ENCODE data around the gene PRKAA1.

The PRKAA1 gene

GRCh38 chr5:40784916-40785315 is 13.3 kb downstream of the PRKAA1 start:
- POLR2A ChIA-PET = no interaction called here
- TF ChIP-seq ZNF239 (tag by site-specific recombination; IDR thresholded peaks at IDR 0.05) (no peak), ZNF214 (tag by site-specific recombination; IDR thresholded peaks at IDR 0.05; ENCODE audit: borderline replicate concordance) (no peak), ZBTB6 (tag by site-specific recombination; IDR thresholded peaks at IDR 0.05) (no peak), ZNF354C (tag by site-specific recombination; IDR thresholded peaks at IDR 0.05; ENCODE audit: borderline replicate concordance, low read depth) (no peak), OVOL3 (tag by site-specific recombination; IDR thresholded peaks at IDR 0.05) (no peak), ZNF266 (tag by site-specific recombination; IDR thresholded peaks at IDR 0.05; ENCODE audit: low read depth) (no peak), ZBTB8A (tag by site-specific recombination; IDR thresholded peaks at IDR 0.05) (no peak), ZNF423 (tag by site-specific recombination; IDR thresholded peaks at IDR 0.05) (no peak), ZFP37 (tag by site-specific recombination; IDR thresholded peaks at IDR 0.05) (no peak), ZNF610 (tag by site-specific recombination; IDR thresholded peaks at IDR 0.05; ENCODE audit: borderline replicate concordance) (no peak), ZNF121 (tag by site-specific recombination; IDR thresholded peaks at IDR 0.05) (no peak), ZNF555 (tag by site-specific recombination; conservative IDR thresholded peaks at IDR 0.05) (no peak), ZNF707 (tag by site-specific recombination; IDR thresholded peaks at IDR 0.05) (no peak), PATZ1 (tag by site-specific recombination; IDR thresholded peaks at IDR 0.05) (no peak)
- TF ChIP-seq, protein P1, sequence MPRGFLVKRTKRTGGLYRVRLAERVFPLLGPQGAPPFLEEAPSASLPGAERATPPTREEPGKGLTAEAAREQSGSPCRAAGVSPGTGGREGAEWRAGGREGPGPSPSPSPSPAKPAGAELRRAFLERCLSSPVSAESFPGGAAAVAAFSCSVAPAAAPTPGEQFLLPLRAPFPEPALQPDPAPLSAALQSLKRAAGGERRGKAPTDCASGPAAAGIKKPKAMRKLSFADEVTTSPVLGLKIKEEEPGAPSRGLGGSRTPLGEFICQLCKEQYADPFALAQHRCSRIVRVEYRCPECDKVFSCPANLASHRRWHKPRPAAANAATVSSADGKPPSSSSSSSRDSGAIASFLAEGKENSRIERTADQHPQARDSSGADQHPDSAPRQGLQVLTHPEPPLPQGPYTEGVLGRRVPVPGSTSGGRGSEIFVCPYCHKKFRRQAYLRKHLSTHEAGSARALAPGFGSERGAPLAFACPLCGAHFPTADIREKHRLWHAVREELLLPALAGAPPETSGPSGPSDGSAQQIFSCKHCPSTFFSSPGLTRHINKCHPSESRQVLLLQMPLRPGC (tag by site-specific recombination; IDR thresholded peaks at IDR 0.05) = no peak
- Histone ChIP-seq H3K4me1 (ENCODE audit: control insufficient read depth, insufficient read depth, low read length) (no peaks in the 10 kb centered on the region; the same call in 1 of the 2 replicates), H3K27ac (ENCODE audit: extremely low read depth, low read depth, low read length) (no peak overlapping the region), H3K36me3 (ENCODE audit: control insufficient read depth in 2 of 2, insufficient read depth in 1 of 2, low read length in 2 of 2) (peaks cover 0 to 7% of the 10 kb centered on the region in 2 experiments; a peak in 1 of 3 replicates), H3K9me3 (ENCODE audit: control insufficient read depth, insufficient read depth, low read depth, low read length) (no peaks in the 10 kb centered on the region), H3K4me3 (ENCODE audit: low read depth, low read length) (no peak overlapping the region)
- CTCF ChIA-PET = interaction anchor here (1.2 kb wide), 1 partner anchor 50 kb away, joined by 4 read pairs; no protein-coding TSS in a partner anchor

GRCh38 chr5:40784027-40784653 is 14.0 kb downstream of the PRKAA1 start:
- Histone ChIP-seq H3K9me3 (ENCODE audit: control insufficient read depth, insufficient read depth, low read depth, low read length) (no peaks in the 10 kb centered on the region), H3K27ac (ENCODE audit: extremely low read depth, low read depth, low read length) (no peak overlapping the region), H3K36me3 (ENCODE audit: control insufficient read depth in 2 of 2, insufficient read depth in 1 of 2, low read length in 2 of 2) (peaks cover 0 to 7% of the 10 kb centered on the region in 2 experiments; a peak in 1 of 3 replicates), H3K4me1 (ENCODE audit: control insufficient read depth, insufficient read depth, low read length) (no peaks in the 10 kb centered on the region), H3K4me3 (ENCODE audit: low read depth, low read length) (no peak overlapping the region)
- TF ChIP-seq ZNF530 (tag by site-specific recombination; IDR thresholded peaks at IDR 0.05; ENCODE audit: low read depth) (no peak), RBAK (tag by site-specific recombination; IDR thresholded peaks at IDR 0.05) (no peak), GFI1B (tag by site-specific recombination; IDR thresholded peaks at IDR 0.05) (0 out of 2 replicates have a peak, but pooled peaks have one; percentile 31)
- POLR2A ChIA-PET = interaction anchor here (0.7 kb wide), 1 partner anchor 14 kb away, joined by 3 read pairs; the partner anchor contains the start of gene PRKAA1
- CTCF ChIA-PET = interaction anchor here (1.2 kb wide), 1 partner anchor 49 kb away, joined by 4 read pairs; no protein-coding TSS in a partner anchor

Data from HEK293 (cell line).